Fibroblast of the conjunctiva (primary cell): Measurements from ENCODE around the gene ALB.

Experiments used
- DNase-seq: peaks from one replicate; pipeline ENCODE4 v3.0.0-alpha.2; 2010; ENCODE audit warnings: low read depth

The ALB gene

DNA sequence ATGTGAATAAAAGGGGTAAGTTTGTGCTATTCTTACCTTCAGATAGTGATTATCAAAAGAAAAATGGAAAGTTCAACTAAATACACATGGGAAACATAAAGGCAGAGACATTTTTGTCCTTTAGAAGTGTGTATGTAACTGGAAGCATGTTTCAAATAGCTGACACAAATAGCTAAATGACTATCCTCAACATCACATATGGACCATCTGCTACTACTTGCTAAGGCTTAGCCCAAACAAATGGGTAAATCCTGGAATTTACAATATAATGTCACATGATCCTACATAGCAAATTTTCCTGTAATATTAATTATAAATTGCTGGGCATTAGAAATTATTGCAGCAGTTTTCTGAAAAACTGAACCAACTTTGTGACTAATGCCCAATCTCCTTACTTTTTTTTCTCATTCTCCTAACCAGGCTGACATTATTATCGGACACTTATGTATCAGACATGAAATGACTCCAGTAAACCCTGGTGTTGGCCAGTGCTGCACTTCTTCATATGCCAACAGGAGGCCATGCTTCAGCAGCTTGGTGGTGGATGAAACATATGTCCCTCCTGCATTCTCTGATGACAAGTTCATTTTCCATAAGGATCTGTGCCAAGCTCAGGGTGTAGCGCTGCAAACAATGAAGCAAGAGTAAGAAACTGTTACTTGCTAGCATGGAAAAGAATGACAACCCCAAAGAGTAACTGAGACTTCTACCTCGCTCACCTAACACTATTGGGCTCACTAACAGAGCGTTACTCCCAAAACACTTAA, 48.1 kb downstream of the ALB start:
- DNase-seq: no peak

DNA sequence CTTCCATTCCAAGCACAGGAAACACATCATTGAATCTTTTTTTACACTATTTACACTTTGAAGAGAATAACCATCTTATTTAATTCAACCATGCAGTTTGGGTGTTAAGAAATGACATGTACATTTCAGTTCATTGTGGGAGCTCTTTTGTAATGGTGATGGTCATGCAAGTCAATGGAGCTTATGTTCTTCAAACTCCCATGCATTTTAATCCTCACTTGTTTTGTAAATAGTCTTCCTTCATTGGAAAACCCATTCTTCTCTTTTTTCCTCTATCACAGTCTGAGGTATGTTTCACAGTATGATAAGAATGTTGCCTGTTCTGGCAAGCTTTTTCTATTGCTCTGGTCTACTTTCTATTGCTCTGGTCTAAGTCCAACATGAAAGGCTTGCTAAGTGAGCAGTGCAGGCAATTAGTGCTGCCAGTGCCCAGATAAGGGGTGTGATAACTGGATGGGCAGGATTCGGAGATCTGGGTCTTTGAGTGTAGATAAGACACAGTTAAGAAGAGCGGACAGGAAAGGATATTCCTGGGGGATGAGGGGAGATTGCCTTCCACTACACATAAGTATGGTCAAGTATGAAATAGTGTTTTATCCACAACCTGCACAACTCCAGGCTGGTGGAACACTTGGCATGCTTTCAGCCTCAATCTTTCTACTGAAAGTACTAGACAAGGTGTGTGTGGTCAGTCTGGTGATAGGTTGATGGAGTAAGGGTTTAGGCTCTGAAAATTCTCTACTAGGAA, 49.0 kb downstream of the ALB start:
- no peak for DNase-seq

DNA sequence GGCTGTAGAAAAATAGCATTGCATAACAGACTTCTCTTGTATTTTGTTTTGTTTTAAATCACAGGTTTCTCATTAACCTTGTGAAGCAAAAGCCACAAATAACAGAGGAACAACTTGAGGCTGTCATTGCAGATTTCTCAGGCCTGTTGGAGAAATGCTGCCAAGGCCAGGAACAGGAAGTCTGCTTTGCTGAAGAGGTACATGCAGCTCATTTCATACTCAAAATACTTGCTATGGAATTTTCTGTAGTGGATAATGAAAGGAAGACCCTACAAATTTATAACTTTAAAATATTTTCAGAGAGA, 49.6 kb downstream of the ALB start:
- no peak for DNase-seq

DNA sequence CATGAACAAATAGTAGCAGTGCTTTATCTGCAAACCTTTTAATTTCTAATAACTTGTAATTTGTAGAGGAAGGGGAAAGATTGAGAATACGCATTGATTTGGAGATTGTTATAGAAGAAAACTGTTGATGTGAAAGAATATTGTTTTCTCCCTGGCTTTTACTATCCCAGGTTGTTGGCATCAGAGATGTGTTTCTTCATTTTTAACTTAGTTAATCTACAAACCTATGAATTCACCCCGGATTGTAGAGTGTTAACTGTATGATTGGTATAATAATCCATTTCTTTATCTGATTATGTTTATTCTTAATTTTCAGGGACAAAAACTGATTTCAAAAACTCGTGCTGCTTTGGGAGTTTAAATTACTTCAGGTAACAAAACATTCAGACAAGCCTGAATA, 50.8 kb downstream of the ALB start:
- no peak for DNase-seq

DNA sequence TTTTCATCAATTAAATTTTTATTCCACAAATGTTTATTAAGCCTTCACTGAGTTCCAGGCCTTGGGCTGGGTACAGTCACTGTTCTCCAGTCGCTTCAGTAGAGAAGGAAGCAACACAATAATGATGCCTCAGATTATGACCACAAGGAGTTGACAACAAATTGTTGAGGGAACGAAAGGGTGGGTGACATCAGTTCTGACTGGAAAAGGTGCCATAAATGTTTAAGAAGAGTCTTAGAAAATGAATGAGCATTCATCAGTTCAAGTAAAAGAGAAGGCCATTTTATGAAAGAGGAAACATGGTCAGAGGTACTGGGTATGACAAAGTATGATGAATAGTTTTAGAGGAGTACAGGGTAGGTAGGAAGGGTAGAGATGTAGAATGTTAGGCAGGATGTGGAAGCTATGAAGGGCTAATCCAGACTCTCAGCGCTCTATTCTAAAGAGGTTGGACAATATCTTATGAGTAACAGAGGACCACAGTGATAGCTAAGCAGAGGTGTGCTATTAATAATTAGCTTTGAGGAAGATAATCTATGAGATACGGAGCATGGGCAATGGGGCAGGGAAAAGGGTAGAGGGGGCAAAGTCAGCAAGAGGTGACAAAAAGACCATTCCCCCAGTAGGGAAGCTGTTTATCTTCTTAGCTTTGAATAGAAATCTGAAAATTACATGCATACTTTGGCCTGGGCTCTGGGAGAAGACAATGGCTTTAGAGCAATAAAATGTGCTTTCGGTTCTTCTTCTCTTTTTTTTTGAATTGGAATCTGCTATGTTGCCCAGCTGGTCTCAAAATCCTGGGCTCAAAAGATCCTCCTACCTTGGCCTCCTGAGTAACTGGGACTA, 52.3 kb downstream of the ALB start:
- no peak for DNase-seq

DNA sequence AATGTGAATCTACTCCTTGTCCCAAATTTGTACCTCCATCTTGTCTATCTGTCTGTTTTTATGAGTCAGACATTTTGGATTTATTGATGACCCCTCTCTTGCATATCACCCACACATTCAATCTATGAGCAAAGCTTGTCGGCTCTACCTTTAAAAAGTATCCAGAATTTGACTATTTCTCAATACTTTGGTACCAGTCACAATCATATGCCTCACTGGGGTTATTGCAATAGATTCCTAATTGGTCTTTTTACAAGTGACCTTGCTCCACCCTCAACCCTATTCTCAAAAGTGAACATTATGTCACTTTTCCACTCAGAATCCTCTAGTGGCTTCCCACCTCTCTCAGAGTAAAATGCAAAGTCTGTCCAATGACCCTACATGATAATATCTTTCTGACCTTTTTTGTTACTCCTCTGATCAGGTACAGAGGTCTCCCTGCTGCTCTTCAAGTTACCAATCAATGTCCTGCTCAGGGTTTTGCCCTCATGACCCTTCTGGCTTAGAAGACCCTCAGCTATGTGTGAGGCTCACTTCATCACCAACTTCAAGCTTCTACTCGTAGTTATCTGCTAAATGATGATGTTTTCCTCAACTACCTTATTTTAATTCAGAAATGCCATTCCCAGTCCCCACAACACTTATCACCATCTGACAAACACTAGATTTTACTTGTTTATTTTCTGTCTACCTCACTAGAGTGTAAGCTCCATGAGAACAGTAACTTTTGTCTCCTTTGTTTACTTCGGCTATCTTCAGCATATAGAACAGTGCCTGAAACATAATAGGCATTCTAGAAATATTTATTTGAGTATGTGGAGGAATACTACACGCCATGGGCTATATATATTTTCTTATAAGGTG, 54.3 kb downstream of the ALB start:
- DNase-seq: no peak

DNA sequence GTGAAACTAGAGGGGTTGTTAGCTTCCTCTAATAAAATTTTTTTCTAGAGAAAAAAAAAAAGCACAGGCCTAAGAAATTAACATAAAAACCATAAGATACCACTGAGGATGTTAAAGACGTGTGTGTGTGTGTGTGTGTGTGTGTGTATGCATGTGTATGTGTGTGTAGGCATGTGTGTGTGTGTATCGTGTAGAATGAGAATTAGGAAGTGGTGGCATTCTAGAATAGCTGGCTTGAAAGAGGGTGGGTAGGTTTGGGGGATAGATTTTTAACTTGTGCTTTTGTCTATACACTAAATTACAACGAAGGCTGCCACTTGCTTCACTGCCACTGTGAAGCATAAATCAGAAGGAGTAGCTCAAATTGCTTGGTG, 54.9 kb downstream of the ALB start:
- DNase-seq: no peak

DNA sequence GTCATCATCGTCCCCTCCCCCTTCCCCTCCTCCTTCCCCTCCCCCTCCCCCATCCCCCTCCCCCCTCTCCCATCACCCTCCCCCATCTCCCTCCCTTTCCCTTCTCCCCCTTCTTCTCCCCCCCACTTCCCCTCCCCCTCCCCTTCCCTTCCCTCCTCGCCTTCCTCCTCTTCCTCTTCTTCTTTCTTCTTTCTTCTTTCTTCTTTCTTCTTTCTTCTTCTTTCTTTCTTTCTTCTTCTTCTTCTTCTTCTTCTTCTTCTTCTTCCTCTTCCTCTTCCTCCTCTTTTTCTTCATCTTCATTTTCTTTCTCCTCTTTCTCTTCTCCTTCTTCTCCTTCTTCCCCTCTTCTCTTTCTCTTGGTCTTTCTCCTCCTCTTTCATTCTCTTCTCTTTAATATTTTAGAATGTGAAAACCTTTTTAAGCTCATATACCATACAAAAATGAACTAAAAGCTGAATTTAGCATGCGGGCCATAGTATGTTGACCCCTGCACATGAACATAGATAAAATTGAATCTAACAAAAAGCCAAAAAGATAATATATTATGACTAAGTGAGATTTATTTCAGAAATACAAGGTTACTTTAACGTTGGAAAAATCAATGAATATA, 56.9 kb downstream of the ALB start:
- DNase-seq: no peak

DNA sequence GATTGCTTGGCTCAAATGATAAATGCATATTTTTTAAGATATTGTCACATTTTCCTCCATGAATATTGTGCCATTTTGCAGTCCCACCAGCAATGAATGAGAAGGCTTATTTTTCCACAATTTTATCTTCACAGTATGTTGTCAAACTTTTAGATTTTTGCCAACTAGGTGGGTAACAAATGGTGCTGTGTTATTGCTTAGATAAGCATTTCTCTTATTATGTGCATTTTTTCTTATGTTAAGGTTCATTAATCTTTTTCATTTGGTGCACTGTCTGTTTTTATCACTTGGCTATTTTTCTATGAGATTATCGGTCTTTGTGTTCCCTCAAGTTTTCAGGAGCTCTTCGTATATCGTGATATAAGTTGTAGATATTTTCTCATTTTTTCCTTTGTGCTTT, 64.1 kb downstream of the ALB start:
- DNase-seq: no peak

DNA sequence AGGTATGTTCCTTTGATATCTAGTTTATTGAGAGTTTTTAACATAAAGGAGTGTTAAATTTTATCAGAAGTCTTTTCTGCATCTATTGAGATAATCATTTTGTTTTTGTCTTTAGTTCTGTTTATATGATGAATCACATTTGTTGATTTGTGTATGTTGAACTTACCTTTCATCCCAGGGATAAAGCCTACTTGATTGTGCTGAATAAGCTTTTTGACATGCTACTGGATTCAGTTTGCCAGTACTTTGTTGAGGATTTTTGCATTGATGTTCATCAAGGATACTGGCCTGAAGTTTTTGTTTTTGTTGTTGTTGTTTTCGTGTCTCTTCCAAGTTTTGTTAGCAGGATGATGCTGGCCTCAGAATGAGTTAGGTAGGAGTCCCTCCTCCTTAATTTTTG, 66.6 kb downstream of the ALB start:
- DNase-seq: no peak
